Heart left ventricle (tissue), 16 donors: ENCODE data around the gene EVC. TPM values are rescaled to one million over a fixed set of nuclear protein-coding genes. Genes with fewer than 3 reads are reported as not detected.
"Not testable (repeated sequence)": the region's sequence is repeated elsewhere in the genome, so short reads cannot be mapped to it uniquely, and the experiment has no call there.

ENCODE experiments used
- ATAC-seq, 4 donors: fragments of 200-7000 bp; cut with Tn5 transposase; one replicate each; pipeline ENCODE4 v1.9.1; 2020 to 2022; ENCODE audit warnings: moderate library complexity in 4 of 4, mild to moderate bottlenecking in 3 of 4, moderate number of reproducible peaks in 1 of 4
- DNase-seq, 5 donors: peaks; one replicate each; pipeline ENCODE4 v3.0.0-alpha.2; 2020
- H3K27ac ChIP-seq, 12 donors: fragments of 200-600 bp; sonication (generic) in 4 of 12; one replicate each; pipeline versions ENCODE4 v1.5.0 to v1.8.0; 2016 to 2022; ENCODE audit warnings: mild to moderate bottlenecking in 2 of 12
- H3K27me3 ChIP-seq, 9 donors: fragments of 200-600 bp; sonication (generic) in 2 of 9; one replicate each; pipeline versions ENCODE4 v1.5.1 to v1.8.0; 2016 to 2022; ENCODE audit warnings: mild to moderate bottlenecking in 3 of 9
- H3K36me3 ChIP-seq, 9 donors: fragments of 200-600 bp; sonication (generic) in 2 of 9; one replicate each; pipeline versions ENCODE4 v1.5.0 to v1.8.0; 2018 to 2022; ENCODE audit warnings: mild to moderate bottlenecking in 2 of 9
- H3K4me1 ChIP-seq, 12 donors: fragments of 200-600 bp; sonication (generic) in 4 of 12; one replicate each; pipeline versions ENCODE4 v1.5.0 to v1.8.0; 2016 to 2022; ENCODE audit warnings: mild to moderate bottlenecking in 3 of 12
- H3K4me3 ChIP-seq, 12 donors: fragments of 200-600 bp; sonication (generic) in 4 of 12; one replicate each; pipeline versions ENCODE4 v1.5.0 to v1.8.0; 2017 to 2022; ENCODE audit warnings: mild to moderate bottlenecking in 9 of 12, moderate library complexity in 4 of 12
- H3K9me3 ChIP-seq, 12 donors: fragments of 200-600 bp; sonication (generic) in 4 of 12; one replicate each; pipeline versions ENCODE4 v1.5.0 to v1.8.0; 2016 to 2022; ENCODE audit warnings: mild to moderate bottlenecking in 1 of 12
- POLR2A ChIP-seq, 2 donors: fragments of 450-650 bp; IDR thresholded peaks; one replicate each; pipeline ENCODE4 v1.6.1; 2017; ENCODE audit warnings: antibody characterized with exemption in 2 of 2, mild to moderate bottlenecking in 2 of 2, moderate library complexity in 2 of 2
- WGBS, 4 donors: extraction: QIAGEN DNeasy Blood & Tissue Kit in 2 of 4; methylation state at CpG; one replicate each; pipeline versions ENCODE4 v1.1.5 to v1.1.7; 2013 to 2018; 5-methylcytosine and 5-hydroxymethylcytosine counted together
- intact Hi-C, 10 donors: fragments of 100-400 bp; cut with DNase I; formaldehyde crosslinking; loops; one replicate each; pipeline versions ENCODE4 v1.11.1 to v1.14.2; 2022
- polyA plus RNA-seq, 2 donors: library from polyadenylated mRNA; stranded (reverse); fragments of 200-250 nt; gene quantifications; one replicate each; pipeline ENCODE4 v1.2.3, GENCODE V29; 2013
- total RNA-seq, 9 donors: library from RNA; depleted of rRNA in 2 of 9; stranded (reverse); fragments of >200 nt in 2 of 9; fragmentation: NEBNext Ultra II Directional in 3 of 9; extraction: Animal tissue kit (Norgen Biotek cat#: 25700) in 3 of 9; gene quantifications; one replicate each; pipeline versions ENCODE4 v1.1.0 to v1.2.4, GENCODE V29; 2016 to 2023
- TF ChIP-seq, protein P1 (sequence below), 12 donors: fragments of 200-600 bp; sonication (generic) in 4 of 12; IDR thresholded peaks; one replicate each; pipeline versions ENCODE4 v1.5.0 to v1.8.0; 2018 to 2022; ENCODE audit warnings: antibody characterized with exemption in 12 of 12, mild to moderate bottlenecking in 5 of 12
- donor health status: ischemic (EF 13 %, LVEDD 7.1; RV severe dilation, severe dysfunction).
- donor health status: healthy with polysubstance abuse.
- donor health status: DM: no; HTN: yes; CAD: no.
- donor health status: DM: no; HTN: no; CAD: no.
- donor health status: ischemic (EF 25% LVEDD 6.9; RV normal size, moderate dysfunction).
- donor health status: ischemic (EF 25% LVEDD 5.7; RV mildly dilated, moderate dysfunction).
- donor health status: healthy.
- donor health status: DM: yes; HTN: yes; CAD: no.
- donor health status: ischemic (EF 35%, LVEDD 5.7; RV mildly dilated, moderate dysfunction).
- donor health status: nonischemic (EF 11% LVEDD 7.7; RV severe dilation, severe dysfunction).
- donor health status: DM: yes; HTN: yes; CAD: no.
- donor health status: PGD.
- donor health status: ischemic (EF 29% LVEDD 5.4; RV normal size, mild dysfunction).
- donor health status: nonischemic (EF 23%, LVEDD 6.1; RV moderate dilation, normal function).

EVC gene
- total and polyA plus RNA-seq, 11 donors, result 2.4 to 11.3 (median 4.1) TPM

GRCh38 chr4:5851637-5852301, 140.8 kb downstream of the EVC start:
- WGBS, 4 donors, result 71 to 80% (median 72%) methylated on average over 4 of the region's 4 CpGs
- Histone ChIP-seq H3K9me3 (no peaks in the 10 kb centered on the region), H3K27me3 (peaks cover 0 to 9% (median 0%) of the 10 kb centered on the region in 9 donors), H3K4me3 (no peak overlapping the region), H3K4me1 (no peaks in the 10 kb centered on the region), H3K36me3 (no peaks in the 10 kb centered on the region), H3K27ac (no peak overlapping the region)
- no peak for ATAC-seq
- DNase-seq, result no peak
- intact Hi-C loops, result no loop called here
- TF ChIP-seq, protein P1, sequence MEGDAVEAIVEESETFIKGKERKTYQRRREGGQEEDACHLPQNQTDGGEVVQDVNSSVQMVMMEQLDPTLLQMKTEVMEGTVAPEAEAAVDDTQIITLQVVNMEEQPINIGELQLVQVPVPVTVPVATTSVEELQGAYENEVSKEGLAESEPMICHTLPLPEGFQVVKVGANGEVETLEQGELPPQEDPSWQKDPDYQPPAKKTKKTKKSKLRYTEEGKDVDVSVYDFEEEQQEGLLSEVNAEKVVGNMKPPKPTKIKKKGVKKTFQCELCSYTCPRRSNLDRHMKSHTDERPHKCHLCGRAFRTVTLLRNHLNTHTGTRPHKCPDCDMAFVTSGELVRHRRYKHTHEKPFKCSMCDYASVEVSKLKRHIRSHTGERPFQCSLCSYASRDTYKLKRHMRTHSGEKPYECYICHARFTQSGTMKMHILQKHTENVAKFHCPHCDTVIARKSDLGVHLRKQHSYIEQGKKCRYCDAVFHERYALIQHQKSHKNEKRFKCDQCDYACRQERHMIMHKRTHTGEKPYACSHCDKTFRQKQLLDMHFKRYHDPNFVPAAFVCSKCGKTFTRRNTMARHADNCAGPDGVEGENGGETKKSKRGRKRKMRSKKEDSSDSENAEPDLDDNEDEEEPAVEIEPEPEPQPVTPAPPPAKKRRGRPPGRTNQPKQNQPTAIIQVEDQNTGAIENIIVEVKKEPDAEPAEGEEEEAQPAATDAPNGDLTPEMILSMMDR (IDR thresholded peaks at IDR 0.05), result no peak
- no peak for TF ChIP-seq POLR2A (IDR thresholded peaks at IDR 0.05)

DNA sequence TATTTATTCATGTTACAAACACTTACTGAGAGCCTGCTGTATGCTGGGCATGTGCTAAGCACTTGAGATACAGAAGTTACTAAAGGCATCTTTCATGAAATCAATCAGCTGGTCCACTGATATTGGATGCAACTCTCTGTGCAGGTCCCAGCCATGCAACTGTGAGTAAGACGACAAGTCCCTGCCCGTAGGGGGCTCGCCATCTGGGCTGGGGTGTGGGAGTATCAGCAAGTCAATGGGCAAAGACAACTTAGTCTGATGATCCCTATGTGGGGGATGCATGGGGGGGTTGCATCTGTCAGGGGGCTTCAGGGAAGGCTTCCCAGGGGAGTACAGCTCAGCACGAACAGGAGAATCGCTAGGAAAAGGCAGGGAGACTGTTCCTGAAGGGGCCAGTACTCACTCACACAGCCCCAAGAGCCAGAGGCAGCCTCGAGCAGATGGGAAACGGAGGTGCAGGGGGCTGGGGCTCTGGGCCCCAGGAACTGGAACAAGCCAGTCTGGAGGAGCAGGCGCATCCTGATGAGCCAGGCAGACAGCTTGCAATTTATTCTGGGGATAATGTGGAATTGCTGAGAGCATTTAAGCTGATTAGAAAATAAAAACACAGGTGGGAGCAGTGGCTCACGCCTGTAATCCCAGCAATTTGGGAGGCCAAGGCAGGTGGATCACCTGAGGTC, 141.7 kb downstream of the EVC start:
- no peak for DNase-seq
- TF ChIP-seq, protein P1 (IDR thresholded peaks at IDR 0.05), result no peak
- TF ChIP-seq POLR2A (IDR thresholded peaks at IDR 0.05), result no peak
- Histone ChIP-seq H3K4me3 (no peak overlapping the region), H3K27me3 (peaks cover 0 to 9% (median 0%) of the 10 kb centered on the region in 9 donors), H3K4me1 (no peaks in the 10 kb centered on the region), H3K9me3 (no peaks in the 10 kb centered on the region), H3K27ac (no peak overlapping the region), H3K36me3 (no peaks in the 10 kb centered on the region)
- WGBS, 4 donors, result 77 to 87% (median 83%) methylated on average over 9 of the region's 9 CpGs
- no peak for ATAC-seq
- intact Hi-C loops, result no loop called here

- Histone ChIP-seq H3K9me3 (no peaks in the 10 kb centered on the region), H3K27ac (no peak overlapping the region), H3K27me3 (peaks cover 0 to 9% (median 0%) of the 10 kb centered on the region in 9 donors), H3K36me3 (no peaks in the 10 kb centered on the region), H3K4me1 (no peaks in the 10 kb centered on the region), H3K4me3 (no peak overlapping the region)
- intact Hi-C loops, result no loop called here
- 91 to 95% (median 93%) methylated on average over 3 of the region's 3 CpGs for WGBS, 4 donors
- TF ChIP-seq, protein P1 (IDR thresholded peaks at IDR 0.05), result no peak
- no peak for TF ChIP-seq POLR2A (IDR thresholded peaks at IDR 0.05)
- ATAC-seq (no peak), DNase-seq (no peak)
Measured at GRCh38 chr4:5854929-5855328, 143.9 kb downstream of the EVC start.

GRCh38 chr4:5856362-5856761, 145.4 kb downstream of the EVC start:
- H3K4me1 ChIP-seq, DNase-seq, H3K27ac ChIP-seq, intact Hi-C loops, H3K9me3 ChIP-seq, H3K4me3 ChIP-seq, ATAC-seq, H3K36me3 ChIP-seq, H3K27me3 ChIP-seq: not testable (repeated sequence)
- WGBS, 4 donors, result 93 to 98% (median 95%) methylated on average over 3 of the region's 3 CpGs
